Ecto neural progenitor cell (in vitro differentiated cells): ENCODE data around the gene MMP3.

ENCODE experiments used
- DNase-seq: peaks from one replicate; pipeline ENCODE4 v3.0.0-alpha.2; 2018; ENCODE audit warnings: low spot score

Gene MMP3

GRCh38 chr11:102831489-102832440, 11.6 kb downstream of the MMP3 start:
- peak; percentile 73 for DNase-seq

GRCh38 chr11:102831128-102831488, 12.3 kb downstream of the MMP3 start:
- DNase-seq = no peak

- no peak for DNase-seq
These were observed 13.2 kb downstream of the MMP3 start for GRCh38 chr11:102830001-102830727.

GRCh38 chr11:102829316-102830000, 14.0 kb downstream of the MMP3 start:
- no peak for DNase-seq

GRCh38 chr11:102824556-102824955, 18.9 kb downstream of the MMP3 start:
- no peak for DNase-seq

GRCh38 chr11:102819491-102819890, 23.9 kb downstream of the MMP3 start:
- DNase-seq = no peak

GRCh38 chr11:102813484-102813883, 29.9 kb downstream of the MMP3 start:
- DNase-seq = no peak

- DNase-seq = no peak
These were observed 31.2 kb downstream of the MMP3 start for GRCh38 chr11:102812188-102812587.

- DNase-seq = no peak
These were observed 32.3 kb downstream of the MMP3 start for GRCh38 chr11:102810950-102811660.

GRCh38 chr11:102809971-102810370, 33.4 kb downstream of the MMP3 start:
- no peak for DNase-seq

- DNase-seq = peak; percentile 72
These were observed 35.5 kb downstream of the MMP3 start for GRCh38 chr11:102807921-102808320.

GRCh38 chr11:102806296-102806695, 37.1 kb downstream of the MMP3 start:
- no peak for DNase-seq

GRCh38 chr11:102802341-102802740, 41.1 kb downstream of the MMP3 start:
- no peak for DNase-seq

GRCh38 chr11:102800767-102801166, 42.6 kb downstream of the MMP3 start:
- DNase-seq = no peak

- no peak for DNase-seq
These were observed 43.6 kb downstream of the MMP3 start for GRCh38 chr11:102799681-102800340.

- no peak for DNase-seq
These were observed 45.2 kb downstream of the MMP3 start, which contains the start of gene MMP1 for GRCh38 chr11:102798012-102798746. MMP1 (minus strand) TSS chr11:102798160; CDS start chr11:102798092, 68 bp downstream.

- peak; percentile 50 for DNase-seq
These were observed 49.0 kb downstream of the MMP3 start for GRCh38 chr11:102794382-102794781.

GRCh38 chr11:102793677-102794290, 49.6 kb downstream of the MMP3 start:
- DNase-seq = no peak

- no peak for DNase-seq
These were observed 50.8 kb downstream of the MMP3 start for GRCh38 chr11:102792604-102793003.
